ENCODE data around the gene THADA. TPM values are rescaled to one million over a fixed set of nuclear protein-coding genes. Genes with fewer than 3 reads are reported as not detected.

The THADA gene
- total and polyA plus RNA-seq, 4 experiments from 2014 or later, result 20.3 to 44.8 (median 32.8) TPM

- H3K27me3 ChIP-seq (ENCODE audit: insufficient read depth, low read length), result no peaks in the 10 kb centered on the region
- Mint-ChIP-seq H3K4me3 (no peak overlapping the region), H3K9me3 (no peaks in the 10 kb centered on the region), H3K27me3 (no peaks in the 10 kb centered on the region), H3K4me1 (peaks cover 0 to 7% (median 0%) of the 10 kb centered on the region in 4 donors), H3K36me3 (peaks cover 39 to 50% of the 10 kb centered on the region in 2 donors), H3K27ac (peak overlapping the region in 1 of 7 donors; percentile 20)
- intact Hi-C loops (cut with micrococcal nuclease), result no loop called here
- no peaks in the 10 kb centered on the region for H3K9me3 ChIP-seq (ENCODE audit: control insufficient read depth in 1 of 2, low read length in 2 of 2)
- no peak for DNase-seq
- ChIA-PET CTCF (ENCODE audit: partially characterized antibody) (no interaction called here), POLR2A (ENCODE audit: partially characterized antibody) (no interaction called here)
- H3K36me3 ChIP-seq (ENCODE audit: insufficient read depth, low read length), result no peaks in the 10 kb centered on the region
- H3K4me1 ChIP-seq (ENCODE audit: insufficient read depth, low read length), result no peaks in the 10 kb centered on the region
- no peak overlapping the region for H3K27ac ChIP-seq (ENCODE audit: low read depth, low read length)
- H3K4me3 ChIP-seq (ENCODE audit: low read length in 2 of 2), result no peak overlapping the region
Measured at GRCh38 chr2:43325107-43325811, 270.6 kb downstream of the THADA start.

DNA sequence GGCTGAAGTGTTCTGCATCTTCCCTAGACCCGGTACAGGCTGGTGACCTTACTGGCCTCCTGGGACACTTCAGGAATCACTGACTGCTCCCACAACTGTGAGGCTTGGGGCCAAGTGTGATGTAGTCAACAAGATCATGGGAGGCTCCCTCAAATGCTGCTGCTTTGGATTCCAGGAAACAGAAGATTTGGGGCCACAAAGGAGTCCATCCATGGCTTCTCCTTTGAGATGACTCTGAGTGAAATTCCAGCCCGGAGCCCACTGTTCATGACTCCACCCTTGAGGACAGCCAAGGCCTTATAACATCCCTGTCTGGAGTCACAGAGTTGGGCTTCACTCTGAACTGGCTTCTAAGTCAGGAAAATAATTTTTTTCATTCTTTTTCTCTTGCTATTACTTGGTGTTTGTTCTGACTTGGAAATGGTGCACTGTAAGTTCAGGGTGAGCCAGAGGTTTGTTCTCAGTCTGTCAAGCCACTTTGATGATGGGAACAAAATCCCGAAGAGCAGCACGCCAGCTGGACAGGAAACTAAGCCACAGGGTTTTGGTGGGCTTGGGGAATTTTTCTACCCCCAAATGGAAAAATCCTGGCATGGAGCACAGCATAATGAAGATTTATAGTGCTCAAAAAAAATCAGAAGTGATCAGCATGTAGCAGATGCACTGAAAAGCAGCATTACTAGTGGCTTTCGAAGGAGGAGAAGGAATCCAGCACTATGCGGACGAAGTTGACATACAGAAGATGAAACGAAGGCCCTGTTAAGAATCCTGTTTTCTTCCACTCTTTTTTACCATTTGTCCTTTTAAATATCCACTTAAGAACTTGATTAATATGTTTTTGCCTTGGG, 271.4 kb downstream of the THADA start:
- Histone ChIP-seq H3K27ac (ENCODE audit: low read depth, low read length) (no peak overlapping the region), H3K4me1 (ENCODE audit: insufficient read depth, low read length) (no peaks in the 10 kb centered on the region), H3K36me3 (ENCODE audit: insufficient read depth, low read length) (peaks cover 3% of the 10 kb centered on the region), H3K9me3 (ENCODE audit: control insufficient read depth in 1 of 2, low read length in 2 of 2) (no peaks in the 10 kb centered on the region), H3K27me3 (ENCODE audit: insufficient read depth, low read length) (no peaks in the 10 kb centered on the region), H3K4me3 (ENCODE audit: low read length in 2 of 2) (no peak overlapping the region)
- Mint-ChIP-seq H3K9me3 (no peaks in the 10 kb centered on the region), H3K4me1 (peaks cover 0 to 7% (median 0%) of the 10 kb centered on the region in 4 donors), H3K27me3 (no peaks in the 10 kb centered on the region), H3K36me3 (peaks cover 39 to 55% of the 10 kb centered on the region in 2 donors), H3K27ac (no peak overlapping the region), H3K4me3 (no peak overlapping the region)
- no peak for DNase-seq
- intact Hi-C loops (cut with micrococcal nuclease), result no loop called here
- POLR2A ChIA-PET (ENCODE audit: partially characterized antibody), result no interaction called here
- CTCF ChIA-PET (ENCODE audit: partially characterized antibody), result no interaction called here

DNA sequence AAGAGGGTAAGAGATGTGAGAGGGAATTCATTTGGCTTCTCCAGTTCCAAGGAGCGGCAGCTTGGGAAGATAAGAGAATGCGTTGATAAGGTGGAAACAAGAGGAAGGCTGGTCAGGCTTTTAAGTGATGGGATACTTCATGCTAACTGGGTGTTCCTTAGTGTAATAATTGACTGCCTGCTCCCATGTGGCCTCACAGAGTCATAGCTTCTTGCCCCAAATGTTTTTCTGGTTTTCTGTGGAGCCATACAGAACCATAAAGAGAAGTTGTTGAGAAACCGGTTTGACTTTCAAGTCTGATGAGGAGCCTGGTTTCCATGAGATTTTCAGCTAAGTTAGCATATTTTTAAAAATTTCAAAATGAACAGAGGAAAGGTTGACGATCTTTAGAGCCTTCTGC, 272.0 kb downstream of the THADA start:
- CTCF ChIA-PET (ENCODE audit: partially characterized antibody), result no interaction called here
- Histone ChIP-seq H3K4me3 (ENCODE audit: low read length in 2 of 2) (no peak overlapping the region), H3K27ac (ENCODE audit: low read depth, low read length) (no peak overlapping the region), H3K27me3 (ENCODE audit: insufficient read depth, low read length) (no peaks in the 10 kb centered on the region), H3K9me3 (ENCODE audit: control insufficient read depth in 1 of 2, low read length in 2 of 2) (no peaks in the 10 kb centered on the region), H3K36me3 (ENCODE audit: insufficient read depth, low read length) (peaks cover 9% of the 10 kb centered on the region), H3K4me1 (ENCODE audit: insufficient read depth, low read length) (no peaks in the 10 kb centered on the region)
- H3K27ac Mint-ChIP-seq, result peak overlapping the region in 1 of 7 donors; percentile 69
- no peak for DNase-seq
- peaks cover 46 to 59% of the 10 kb centered on the region in 2 donors for H3K36me3 Mint-ChIP-seq
- H3K9me3 Mint-ChIP-seq, result no peaks in the 10 kb centered on the region
- POLR2A ChIA-PET (ENCODE audit: partially characterized antibody), result no interaction called here
- H3K4me3 Mint-ChIP-seq, result no peak overlapping the region
- intact Hi-C loops (cut with micrococcal nuclease), result no loop called here
- H3K4me1 Mint-ChIP-seq, result peaks cover 0 to 7% (median 1%) of the 10 kb centered on the region in 4 donors
- no peaks in the 10 kb centered on the region for H3K27me3 Mint-ChIP-seq

DNA sequence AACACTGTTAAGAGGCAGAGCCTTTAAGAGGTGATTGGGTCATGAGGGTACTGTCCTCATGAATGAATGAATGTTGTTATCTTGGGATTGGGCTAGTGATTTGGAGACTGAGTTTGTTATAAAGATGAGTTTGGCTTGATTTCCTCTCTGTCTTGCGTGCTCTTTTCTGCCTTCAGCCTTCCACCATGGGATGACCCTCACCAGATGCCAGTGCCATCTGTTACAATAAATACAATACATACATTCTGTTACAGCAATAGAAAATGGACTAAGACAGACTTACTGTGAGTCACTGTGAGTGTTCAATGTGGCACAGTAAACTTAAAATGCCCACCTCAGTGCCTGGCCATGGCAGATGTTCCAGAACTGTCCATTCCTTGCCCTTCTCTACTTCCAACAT, 274.4 kb downstream of the THADA start:
- Mint-ChIP-seq H3K36me3 (peaks cover 38 to 47% of the 10 kb centered on the region in 2 donors), H3K27ac (peak overlapping the region in 1 of 7 donors; percentile 48), H3K9me3 (no peaks in the 10 kb centered on the region), H3K27me3 (no peaks in the 10 kb centered on the region), H3K4me3 (no peak overlapping the region), H3K4me1 (peaks cover 0 to 12% (median 3%) of the 10 kb centered on the region in 4 donors)
- CTCF ChIA-PET (ENCODE audit: partially characterized antibody), result no interaction called here
- Histone ChIP-seq H3K36me3 (ENCODE audit: insufficient read depth, low read length) (peaks cover 9% of the 10 kb centered on the region), H3K9me3 (ENCODE audit: control insufficient read depth in 1 of 2, low read length in 2 of 2) (no peaks in the 10 kb centered on the region), H3K4me1 (ENCODE audit: insufficient read depth, low read length) (no peaks in the 10 kb centered on the region), H3K27ac (ENCODE audit: low read depth, low read length) (no peak overlapping the region), H3K4me3 (ENCODE audit: low read length in 2 of 2) (no peak overlapping the region), H3K27me3 (ENCODE audit: insufficient read depth, low read length) (no peaks in the 10 kb centered on the region)
- POLR2A ChIA-PET (ENCODE audit: partially characterized antibody), result no interaction called here
- no peak for DNase-seq
- intact Hi-C loops (cut with micrococcal nuclease), result no loop called here

DNA sequence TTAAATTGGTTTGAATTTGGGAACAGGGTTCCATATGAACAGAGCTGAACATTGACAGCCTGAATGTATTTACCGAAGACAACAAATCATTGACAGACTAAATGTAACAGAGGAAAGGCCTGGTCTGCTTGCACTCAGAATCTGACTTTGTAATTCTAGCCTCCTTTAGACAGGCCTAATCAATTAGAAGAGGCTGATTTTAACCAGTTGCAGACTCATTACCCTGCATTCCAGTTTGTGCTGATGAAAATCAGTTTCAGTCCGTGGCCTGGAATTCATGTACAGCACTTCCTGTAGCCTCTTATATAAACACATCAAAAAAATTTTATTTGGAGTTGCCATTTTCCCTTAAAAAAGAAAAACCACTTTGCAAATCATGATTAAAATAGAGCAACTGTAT, 276.3 kb downstream of the THADA start:
- DNase-seq, result no peak
- peaks cover 2% of the 10 kb centered on the region for H3K4me1 ChIP-seq (ENCODE audit: insufficient read depth, low read length)
- Mint-ChIP-seq H3K27me3 (no peaks in the 10 kb centered on the region), H3K4me3 (no peak overlapping the region), H3K27ac (no peak overlapping the region), H3K36me3 (peaks cover 38 to 42% of the 10 kb centered on the region in 2 donors), H3K9me3 (no peaks in the 10 kb centered on the region), H3K4me1 (peaks cover 6 to 14% (median 7%) of the 10 kb centered on the region in 4 donors)
- POLR2A ChIA-PET (ENCODE audit: partially characterized antibody), result no interaction called here
- intact Hi-C loops (cut with micrococcal nuclease), result no loop called here
- no peak overlapping the region for H3K27ac ChIP-seq (ENCODE audit: low read depth, low read length)
- H3K4me3 ChIP-seq (ENCODE audit: low read length in 2 of 2), result no peak overlapping the region
- H3K27me3 ChIP-seq (ENCODE audit: insufficient read depth, low read length), result no peaks in the 10 kb centered on the region
- H3K9me3 ChIP-seq (ENCODE audit: control insufficient read depth in 1 of 2, low read length in 2 of 2), result no peaks in the 10 kb centered on the region
- CTCF ChIA-PET (ENCODE audit: partially characterized antibody), result interaction anchor here (1.1 kb wide), 1 partner anchor 15 kb away, joined by 3 read pairs; no protein-coding TSS in a partner anchor
- peaks cover 9% of the 10 kb centered on the region for H3K36me3 ChIP-seq (ENCODE audit: insufficient read depth, low read length)

DNA sequence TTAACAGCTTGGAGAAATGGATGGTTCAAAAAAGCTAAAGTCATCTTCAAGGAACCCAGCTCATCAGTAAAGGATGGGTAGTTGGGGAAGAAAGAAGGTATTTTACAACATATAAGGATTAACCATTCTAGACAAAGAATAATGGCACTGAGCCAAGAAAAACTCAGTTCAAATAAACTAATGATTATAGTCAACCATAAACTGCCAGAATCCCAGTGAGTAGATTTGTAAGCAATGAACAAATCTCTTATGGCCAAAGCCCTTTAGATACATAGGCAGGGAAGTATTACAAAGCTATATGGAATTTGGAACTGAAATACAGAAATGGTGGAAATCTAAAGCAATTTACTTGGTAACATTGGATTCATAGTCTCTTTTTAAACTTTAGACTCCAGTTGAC, 277.0 kb downstream of the THADA start:
- no peak overlapping the region for H3K27ac Mint-ChIP-seq
- no peak overlapping the region for H3K4me3 Mint-ChIP-seq
- no peaks in the 10 kb centered on the region for H3K9me3 ChIP-seq (ENCODE audit: control insufficient read depth in 1 of 2, low read length in 2 of 2)
- H3K4me3 ChIP-seq (ENCODE audit: low read length in 2 of 2), result no peak overlapping the region
- no peak overlapping the region for H3K27ac ChIP-seq (ENCODE audit: low read depth, low read length)
- no peak for DNase-seq
- H3K4me1 Mint-ChIP-seq, result peaks cover 6 to 14% (median 7%) of the 10 kb centered on the region in 4 donors
- peaks cover 36 to 38% of the 10 kb centered on the region in 2 donors for H3K36me3 Mint-ChIP-seq
- H3K9me3 Mint-ChIP-seq, result no peaks in the 10 kb centered on the region
- H3K27me3 ChIP-seq (ENCODE audit: insufficient read depth, low read length), result no peaks in the 10 kb centered on the region
- CTCF ChIA-PET (ENCODE audit: partially characterized antibody), result interaction anchor here (1.1 kb wide), 1 partner anchor 15 kb away, joined by 3 read pairs; no protein-coding TSS in a partner anchor
- H3K36me3 ChIP-seq (ENCODE audit: insufficient read depth, low read length), result peaks cover 9% of the 10 kb centered on the region
- intact Hi-C loops (cut with micrococcal nuclease), result no loop called here
- H3K4me1 ChIP-seq (ENCODE audit: insufficient read depth, low read length), result peaks cover 2% of the 10 kb centered on the region
- no peaks in the 10 kb centered on the region for H3K27me3 Mint-ChIP-seq
- POLR2A ChIA-PET (ENCODE audit: partially characterized antibody), result interaction anchor here (0.5 kb wide), 1 partner anchor 752 kb away, joined by 3 read pairs; no protein-coding TSS in a partner anchor

- no peaks in the 10 kb centered on the region for H3K9me3 Mint-ChIP-seq
- peaks cover 6 to 11% (median 7%) of the 10 kb centered on the region in 4 donors for H3K4me1 Mint-ChIP-seq
- peaks cover 29 to 30% of the 10 kb centered on the region in 2 donors for H3K36me3 Mint-ChIP-seq
- Histone ChIP-seq H3K9me3 (ENCODE audit: control insufficient read depth in 1 of 2, low read length in 2 of 2) (no peaks in the 10 kb centered on the region), H3K36me3 (ENCODE audit: insufficient read depth, low read length) (peaks cover 9% of the 10 kb centered on the region), H3K27ac (ENCODE audit: low read depth, low read length) (no peak overlapping the region), H3K4me1 (ENCODE audit: insufficient read depth, low read length) (peaks cover 2% of the 10 kb centered on the region), H3K27me3 (ENCODE audit: insufficient read depth, low read length) (no peaks in the 10 kb centered on the region), H3K4me3 (ENCODE audit: low read length in 2 of 2) (no peak overlapping the region)
- intact Hi-C loops (cut with micrococcal nuclease), result no loop called here
- H3K27ac Mint-ChIP-seq, result no peak overlapping the region
- POLR2A ChIA-PET (ENCODE audit: partially characterized antibody), result no interaction called here
- CTCF ChIA-PET (ENCODE audit: partially characterized antibody), result no interaction called here
- no peaks in the 10 kb centered on the region for H3K27me3 Mint-ChIP-seq
- H3K4me3 Mint-ChIP-seq, result no peak overlapping the region
- no peak for DNase-seq
Measured at GRCh38 chr2:43317680-43318079, 278.2 kb downstream of the THADA start.
